Loucy (cell line): ENCODE data around the gene RBFOX2.

Experiments
- H2AFZ ChIP-seq: fragments of 200-600 bp; sonication (generic); 2 replicates; pipeline ENCODE4 v1.6.0; 2016; ENCODE audit warnings: antibody characterized with exemption, mild to moderate bottlenecking, low read length, moderate library complexity
- H3F3A ChIP-seq: fragments of 200-600 bp; 2 replicates; pipeline ENCODE4 v1.6.0; 2016; ENCODE audit warnings: antibody characterized with exemption, low read depth, mild to moderate bottlenecking
- H3K27me3 ChIP-seq: fragments of 200-600 bp; sonication (generic); 2 replicates; pipeline ENCODE4 v1.6.1; 2014; ENCODE audit warnings: low read length, mild to moderate bottlenecking; ENCODE audit not compliant: insufficient read depth, poor library complexity, severe bottlenecking
- H3K36me3 ChIP-seq: fragments of 200-600 bp; sonication (generic); 2 replicates; pipeline ENCODE4 v1.6.1; 2016; ENCODE audit warnings: low read length; ENCODE audit not compliant: insufficient read depth
- H3K4me1 ChIP-seq: fragments of 200-600 bp; sonication (generic); 2 replicates; pipeline ENCODE4 v1.5.1; 2014; ENCODE audit warnings: low read length, mild to moderate bottlenecking; ENCODE audit not compliant: insufficient read depth, poor library complexity, severe bottlenecking
- H3K4me2 ChIP-seq: fragments of 200-600 bp; sonication (generic); 2 replicates; pipeline ENCODE4 v1.6.0; 2014; ENCODE audit warnings: antibody characterized with exemption, low read length, low read depth, mild to moderate bottlenecking; ENCODE audit not compliant: poor library complexity, severe bottlenecking
- H3K4me3 ChIP-seq: fragments of 200-600 bp; sonication (generic); 2 replicates; pipeline ENCODE4 v1.5.1; 2014; ENCODE audit warnings: low read length, mild to moderate bottlenecking, mixed read lengths; ENCODE audit not compliant: poor library complexity, severe bottlenecking
- H3K79me2 ChIP-seq: fragments of 200-600 bp; sonication (generic); 2 replicates; pipeline ENCODE4 v1.6.1; 2014; ENCODE audit warnings: low read length; ENCODE audit not compliant: insufficient read depth
- H3K9ac ChIP-seq: fragments of 200-600 bp; sonication (generic); 2 replicates; pipeline ENCODE4 v1.6.0; 2014; ENCODE audit warnings: mild to moderate bottlenecking, low read depth, low read length, moderate library complexity; ENCODE audit not compliant: poor library complexity, severe bottlenecking
- H3K9me2 ChIP-seq: fragments of 200-600 bp; sonication (generic); replicated peaks from 2 replicates; pipeline ENCODE4 v1.6.1; 2016; ENCODE audit warnings: low read depth, low read length, mixed read lengths
- H3K9me3 ChIP-seq: fragments of 200-600 bp; sonication (generic); 2 replicates; pipeline ENCODE4 v1.6.1; 2014; ENCODE audit warnings: mild to moderate bottlenecking, antibody characterized with exemption, low read length, low read depth; ENCODE audit not compliant: insufficient read depth
- H4K20me1 ChIP-seq: fragments of 200-600 bp; sonication (generic); 2 replicates; pipeline ENCODE4 v1.6.0; 2014; ENCODE audit warnings: antibody characterized with exemption, low read length, mild to moderate bottlenecking; ENCODE audit not compliant: insufficient read depth, poor library complexity, severe bottlenecking
- EZH2phosphoT487 ChIP-seq: fragments of 200-600 bp; IDR thresholded peaks from 2 replicates; pipeline ENCODE4 v1.6.1; 2018; ENCODE audit warnings: antibody characterized with exemption, mild to moderate bottlenecking, moderate library complexity, borderline replicate concordance
- TF ChIP-seq, protein P1 (sequence below): fragments of 200-600 bp; sonication (generic); conservative IDR thresholded peaks from 2 replicates; pipeline ENCODE4 v1.5.1; 2014; ENCODE audit warnings: mild to moderate bottlenecking, antibody characterized with exemption, low read length

RBFOX2 gene

DNA sequence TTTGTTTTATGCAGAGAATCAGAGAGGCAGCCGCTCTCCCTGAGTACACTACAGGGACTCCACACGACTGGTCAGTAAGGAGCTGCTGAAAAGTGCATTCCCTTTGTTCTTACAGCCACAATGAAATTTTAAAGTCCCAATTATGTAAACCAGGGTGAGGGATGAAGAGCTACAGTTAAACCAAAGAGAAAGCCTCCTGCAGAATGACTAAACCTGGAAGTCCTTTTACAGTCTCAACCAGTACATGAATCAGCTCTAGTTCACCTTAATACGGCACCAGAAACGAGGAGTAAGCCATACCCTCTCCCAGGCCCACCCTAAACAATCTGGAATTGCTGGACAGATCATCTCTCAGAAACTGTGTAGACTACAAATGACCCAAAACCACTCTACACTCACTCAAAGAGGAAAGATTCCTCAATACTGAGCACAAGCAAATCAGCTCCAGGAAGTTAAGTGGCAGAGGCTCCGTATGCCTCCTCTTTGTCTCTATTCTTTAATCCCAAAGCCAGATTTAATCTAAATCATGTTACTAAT, 113.1 kb downstream of the RBFOX2 start:
- H4K20me1 ChIP-seq, result no peaks in the 10 kb centered on the region
- H3K27me3 ChIP-seq, result no peaks in the 10 kb centered on the region
- no peaks in the 10 kb centered on the region for H3K9me3 ChIP-seq
- peak overlapping the region; percentile 83 for H2AFZ ChIP-seq
- H3K9me2 ChIP-seq, result no peaks in the 10 kb centered on the region
- H3K9ac ChIP-seq, result peak overlapping the region; percentile 67
- H3K4me3 ChIP-seq, result peak overlapping the region; percentile 72
- H3F3A ChIP-seq, result no peaks in the 10 kb centered on the region
- TF ChIP-seq, protein P1, sequence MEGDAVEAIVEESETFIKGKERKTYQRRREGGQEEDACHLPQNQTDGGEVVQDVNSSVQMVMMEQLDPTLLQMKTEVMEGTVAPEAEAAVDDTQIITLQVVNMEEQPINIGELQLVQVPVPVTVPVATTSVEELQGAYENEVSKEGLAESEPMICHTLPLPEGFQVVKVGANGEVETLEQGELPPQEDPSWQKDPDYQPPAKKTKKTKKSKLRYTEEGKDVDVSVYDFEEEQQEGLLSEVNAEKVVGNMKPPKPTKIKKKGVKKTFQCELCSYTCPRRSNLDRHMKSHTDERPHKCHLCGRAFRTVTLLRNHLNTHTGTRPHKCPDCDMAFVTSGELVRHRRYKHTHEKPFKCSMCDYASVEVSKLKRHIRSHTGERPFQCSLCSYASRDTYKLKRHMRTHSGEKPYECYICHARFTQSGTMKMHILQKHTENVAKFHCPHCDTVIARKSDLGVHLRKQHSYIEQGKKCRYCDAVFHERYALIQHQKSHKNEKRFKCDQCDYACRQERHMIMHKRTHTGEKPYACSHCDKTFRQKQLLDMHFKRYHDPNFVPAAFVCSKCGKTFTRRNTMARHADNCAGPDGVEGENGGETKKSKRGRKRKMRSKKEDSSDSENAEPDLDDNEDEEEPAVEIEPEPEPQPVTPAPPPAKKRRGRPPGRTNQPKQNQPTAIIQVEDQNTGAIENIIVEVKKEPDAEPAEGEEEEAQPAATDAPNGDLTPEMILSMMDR, result no peak
- no peak for TF ChIP-seq EZH2phosphoT487
- H3K36me3 ChIP-seq, result no peaks in the 10 kb centered on the region
- H3K4me1 ChIP-seq, result peaks cover 67% of the 10 kb centered on the region
- 0 out of 2 replicates have a peak, but pooled peaks cover 3% of the 10 kb centered on the region for H3K79me2 ChIP-seq
- peak overlapping the region; percentile 82 for H3K4me2 ChIP-seq

DNA sequence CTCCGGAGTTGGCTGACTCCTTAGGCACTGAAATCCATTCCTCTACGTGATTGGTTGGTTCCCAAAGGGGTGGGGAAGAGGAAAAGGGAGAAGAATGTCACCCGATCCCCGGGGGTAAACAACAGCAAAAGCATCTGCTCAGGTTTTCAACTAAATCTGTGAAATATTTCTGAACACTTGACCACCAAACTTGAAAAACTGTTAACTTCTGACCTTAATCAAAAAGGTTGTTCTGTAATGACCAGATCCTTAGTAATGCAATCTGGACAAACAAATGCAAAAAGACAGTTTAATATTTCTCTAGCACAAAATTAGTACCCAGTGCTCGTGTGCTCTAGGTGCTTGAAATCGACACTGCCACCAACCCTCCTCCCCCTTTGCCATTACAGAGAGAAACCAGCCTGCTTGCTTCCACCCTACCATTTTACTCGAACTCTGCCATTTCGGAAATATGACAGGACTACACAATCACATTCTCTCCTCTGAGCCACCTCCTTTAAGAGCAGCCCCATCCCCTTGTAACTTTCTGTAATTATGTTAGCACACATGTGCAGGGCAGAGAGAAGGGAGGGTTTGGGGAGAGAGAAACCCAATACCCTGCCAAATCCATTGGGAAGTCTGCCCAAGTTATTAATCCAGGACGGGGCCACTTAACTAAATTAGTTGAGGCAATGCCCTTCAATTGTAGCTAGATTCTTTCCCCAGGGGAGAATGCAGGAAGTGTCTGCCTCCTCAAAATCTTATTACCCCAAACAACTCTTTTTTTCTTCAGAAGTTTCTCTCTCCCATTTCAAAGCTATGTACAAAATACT, 113.8 kb downstream of the RBFOX2 start:
- Histone ChIP-seq H2AFZ (peak overlapping the region; percentile 83), H3K9me3 (no peaks in the 10 kb centered on the region), H3K36me3 (no peaks in the 10 kb centered on the region), H3K9me2 (no peaks in the 10 kb centered on the region), H3K27me3 (no peaks in the 10 kb centered on the region), H3K4me3 (peak overlapping the region; percentile 72), H3K79me2 (0 out of 2 replicates have a peak, but pooled peaks cover 3% of the 10 kb centered on the region), H3F3A (no peaks in the 10 kb centered on the region), H4K20me1 (no peaks in the 10 kb centered on the region), H3K9ac (peak overlapping the region; percentile 67), H3K4me1 (peaks cover 70% of the 10 kb centered on the region), H3K4me2 (peak overlapping the region; percentile 82)
- TF ChIP-seq, protein P1, result no peak
- no peak for TF ChIP-seq EZH2phosphoT487

- H4K20me1 ChIP-seq, result no peaks in the 10 kb centered on the region
- H3K4me3 ChIP-seq, result peak overlapping the region; percentile 72
- peak overlapping the region; percentile 67 for H3K9ac ChIP-seq
- H3K9me2 ChIP-seq, result no peaks in the 10 kb centered on the region
- 0 out of 2 replicates have a peak, but pooled peaks cover 3% of the 10 kb centered on the region for H3K79me2 ChIP-seq
- no peaks in the 10 kb centered on the region for H3F3A ChIP-seq
- no peak for TF ChIP-seq EZH2phosphoT487
- TF ChIP-seq, protein P1, result no peak
- H3K4me2 ChIP-seq, result peak overlapping the region; percentile 82
- H2AFZ ChIP-seq, result peak overlapping the region; percentile 83
- H3K27me3 ChIP-seq, result no peaks in the 10 kb centered on the region
- H3K36me3 ChIP-seq, result no peaks in the 10 kb centered on the region
- peaks cover 70% of the 10 kb centered on the region for H3K4me1 ChIP-seq
- no peaks in the 10 kb centered on the region for H3K9me3 ChIP-seq
These were observed 114.3 kb downstream of the RBFOX2 start for GRCh38 chr22:35914357-35914664.
